BJ (cell line): Measurements from ENCODE around the gene ZNF165. TPM values are rescaled to one million over a fixed set of nuclear protein-coding genes. Genes with fewer than 3 reads are reported as not detected.
"Not testable (repeated sequence)": the region's sequence is repeated elsewhere in the genome, so short reads cannot be mapped to it uniquely, and the experiment has no call there.

ENCODE experiments used
- CTCF ChIA-PET: fragments of 350-600 bp; formaldehyde crosslinking; extraction: SDS; loops from one replicate; lab custom pipeline; 2021; ENCODE audit warnings: antibody characterized with exemption, inconsistent platforms; lab: Yijun Ruan, JAX
- POLR2A ChIA-PET: fragments of 300-600 bp; sonication (Branson Sonifier 250); formaldehyde crosslinking; extraction: SDS; loops from one replicate; lab custom pipeline; 2021; ENCODE audit warnings: antibody characterized with exemption; lab: Charles Lee
- DNase-seq: peaks from one replicate; pipeline ENCODE4 v3.0.0-alpha.2; 2011; ENCODE audit warnings: low read depth
- H3K27me3 ChIP-seq: 2 replicates; pipeline ENCODE4 v1.6.0; 2011; ENCODE audit warnings: low read length; ENCODE audit not compliant: control insufficient read depth, insufficient read depth
- H3K36me3 ChIP-seq: 2 replicates; pipeline ENCODE4 v1.5.1; 2011; ENCODE audit warnings: low read length; ENCODE audit not compliant: control insufficient read depth, insufficient read depth
- H3K4me3 ChIP-seq: 2 replicates; pipeline ENCODE4 v1.5.1; 2011; ENCODE audit warnings: low read depth, mild to moderate bottlenecking, control low read depth, low read length
- CTCF ChIP-seq: IDR thresholded peaks from 2 replicates; pipeline ENCODE4 v1.5.1; 2011; ENCODE audit warnings: low read depth, mild to moderate bottlenecking, control low read depth, inconsistent platforms, low read length, moderate library complexity; ENCODE audit not compliant: insufficient read depth
- polyA plus RNA-seq: library from polyadenylated mRNA; depleted of rRNA; stranded (reverse); fragments of >200 nt; gene quantifications from 2 replicates; pipeline ENCODE4 v1.2.3, GENCODE V29; 2011

Gene ZNF165
- polyA plus RNA-seq, 1 experiment: 0.10 TPM

DNA sequence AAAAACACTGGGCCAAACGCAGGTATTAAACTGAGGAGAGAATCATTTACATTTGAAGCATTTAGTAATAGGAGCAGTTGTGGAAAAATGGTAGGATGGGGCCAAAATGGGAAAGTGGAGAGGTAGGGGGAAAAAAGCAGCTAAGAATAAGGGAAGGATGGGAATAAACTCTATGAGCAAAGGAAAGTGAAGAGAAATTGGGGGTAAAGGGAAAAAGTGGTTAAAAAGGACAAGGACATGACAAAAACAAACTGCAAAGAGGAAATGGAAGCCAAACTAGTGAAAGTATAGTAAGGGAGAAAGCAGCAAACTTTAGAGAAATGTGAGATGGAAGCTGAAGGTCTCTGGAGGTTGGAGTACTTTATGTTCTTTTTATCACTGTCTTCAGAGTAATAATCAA, 37.8 kb downstream of the ZNF165 start:
- CTCF ChIA-PET: interaction anchor here (0.8 kb wide), 1 partner anchor 106 kb away, joined by 3 read pairs; no protein-coding TSS in a partner anchor
- no peak for TF ChIP-seq CTCF
- no peaks in the 10 kb centered on the region for H3K27me3 ChIP-seq
- POLR2A ChIA-PET: no interaction called here
- H3K36me3 ChIP-seq: peaks cover 13% of the 10 kb centered on the region
- DNase-seq: no peak
- no peak overlapping the region for H3K4me3 ChIP-seq

DNA sequence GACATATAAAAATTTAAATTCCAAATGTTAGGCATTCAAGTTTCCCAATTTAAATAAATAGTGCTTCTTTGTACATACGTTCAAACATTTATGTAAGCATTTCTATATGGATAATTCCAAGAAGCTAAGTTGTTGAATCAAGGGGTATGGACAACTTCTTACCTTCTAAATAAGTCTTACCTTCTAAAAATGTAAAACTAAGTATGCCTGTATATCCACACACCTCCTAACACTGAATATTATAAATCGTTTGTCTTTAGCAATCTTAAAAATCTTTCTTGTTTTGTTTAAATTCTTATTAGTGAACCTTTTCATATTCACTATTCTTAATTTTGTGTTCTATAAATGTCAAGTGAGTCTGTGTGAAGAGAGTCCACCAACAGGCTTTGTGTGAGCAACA, 41.5 kb downstream of the ZNF165 start:
- no peak for TF ChIP-seq CTCF
- ChIA-PET CTCF (no interaction called here), POLR2A (no interaction called here)
- no peak for DNase-seq
- no peaks in the 10 kb centered on the region for H3K27me3 ChIP-seq
- peaks cover 5% of the 10 kb centered on the region for H3K36me3 ChIP-seq
- H3K4me3 ChIP-seq: no peak overlapping the region

DNA sequence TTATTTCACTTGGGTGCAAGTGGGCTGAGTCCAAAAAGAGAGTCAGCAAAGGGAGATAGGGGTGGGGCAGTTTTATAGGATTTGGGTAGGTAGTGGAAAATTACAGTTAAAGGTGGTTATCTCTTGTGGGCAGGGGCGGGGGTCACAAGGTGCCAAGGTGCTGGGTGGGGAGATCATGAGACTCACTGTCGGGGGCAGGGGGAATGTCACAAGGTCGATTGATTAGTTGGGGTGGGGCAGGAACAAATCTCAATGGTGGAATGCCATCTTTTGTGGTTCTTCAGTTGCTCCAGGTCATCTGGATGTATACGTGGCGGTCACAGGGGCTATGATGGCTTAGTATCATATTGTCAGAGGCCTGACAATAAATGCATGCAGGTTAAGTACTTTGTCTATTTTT, 41.9 kb downstream of the ZNF165 start:
- H3K4me3 ChIP-seq, POLR2A ChIA-PET, DNase-seq, H3K36me3 ChIP-seq, H3K27me3 ChIP-seq: not testable (repeated sequence)
- CTCF ChIA-PET: interaction anchor here (3.2 kb wide), 1 partner anchor 234 kb away, joined by 9 read pairs; no protein-coding TSS in a partner anchor

DNA sequence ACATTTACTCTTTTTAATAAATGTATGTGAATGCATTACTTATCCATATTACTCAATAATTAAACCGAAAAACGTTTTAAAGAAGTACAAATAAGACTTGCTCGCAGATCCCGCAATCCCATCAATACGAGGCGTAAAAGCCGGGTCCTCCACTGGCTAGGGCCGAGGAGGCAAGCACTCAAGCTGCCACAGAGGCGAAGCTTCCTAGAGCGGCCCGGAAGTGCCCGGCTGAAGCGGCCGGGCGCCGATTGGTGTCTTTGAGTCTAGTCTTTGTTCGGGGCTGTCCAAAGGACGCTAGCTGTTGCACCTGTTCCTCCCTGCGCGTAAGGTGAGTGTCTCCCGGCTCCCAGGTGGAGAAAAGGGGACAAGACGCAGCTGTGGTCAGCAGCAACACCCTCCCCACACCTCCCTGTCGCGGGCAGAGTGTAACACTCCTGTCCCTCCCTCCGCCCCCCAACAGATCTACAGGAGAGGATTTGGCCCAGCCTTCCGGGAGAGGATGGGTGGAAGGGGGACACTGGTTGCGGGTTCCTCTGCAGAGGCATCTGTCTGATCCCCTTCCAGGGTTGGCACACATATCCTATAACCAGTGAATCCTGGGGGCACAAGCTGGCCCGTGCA, 44.1 kb downstream of the ZNF165 start, which contains the start of gene ZSCAN16:
Gene ZSCAN16 (plus strand): TSS at position 260 of the 621 bp plus-strand sequence. CDS start 835 bp downstream, outside the sequence.
- Histone ChIP-seq H3K36me3 (peaks cover 2% of the 10 kb centered on the region; the same call in 1 of the 2 replicates), H3K27me3 (no peaks in the 10 kb centered on the region), H3K4me3 (peak within 1 kb of the TSS; percentile 82)
- ChIA-PET POLR2A (interaction anchor here (0.7 kb wide), 1 partner anchor 1817 kb away, joined by 3 read pairs; no protein-coding TSS in a partner anchor), CTCF (interaction anchor here (0.8 to 3.2 kb wide), 2 partner anchors 20 to 232 kb away, joined by 3 to 9 read pairs; no protein-coding TSS in a partner anchor)
- no peak for DNase-seq
- no peak for TF ChIP-seq CTCF

- CTCF ChIA-PET: interaction anchor here (0.8 to 3.2 kb wide), 2 partner anchors 20 to 231 kb away, joined by 3 to 9 read pairs; no protein-coding TSS in a partner anchor
- peaks cover 2% of the 10 kb centered on the region; the same call in 1 of the 2 replicates for H3K36me3 ChIP-seq
- peak overlapping the region; percentile 82 for H3K4me3 ChIP-seq
- no peak for DNase-seq
- TF ChIP-seq CTCF: no peak
- POLR2A ChIA-PET: interaction anchor here (0.8 kb wide), 1 partner anchor 16 kb away, joined by 3 read pairs; the partner anchor contains the start of gene ZKSCAN8
- no peaks in the 10 kb centered on the region for H3K27me3 ChIP-seq
These were observed 44.6 kb downstream of the ZNF165 start for GRCh38 chr6:28124971-28125353.
